ENCODE data around the gene STX19.
"Not testable (repeated sequence)": the region's sequence is repeated elsewhere in the genome, so short reads cannot be mapped to it uniquely, and the experiment has no call there.

STX19 gene, protein sequence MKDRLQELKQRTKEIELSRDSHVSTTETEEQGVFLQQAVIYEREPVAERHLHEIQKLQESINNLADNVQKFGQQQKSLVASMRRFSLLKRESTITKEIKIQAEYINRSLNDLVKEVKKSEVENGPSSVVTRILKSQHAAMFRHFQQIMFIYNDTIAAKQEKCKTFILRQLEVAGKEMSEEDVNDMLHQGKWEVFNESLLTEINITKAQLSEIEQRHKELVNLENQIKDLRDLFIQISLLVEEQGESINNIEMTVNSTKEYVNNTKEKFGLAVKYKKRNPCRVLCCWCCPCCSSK

DNA sequence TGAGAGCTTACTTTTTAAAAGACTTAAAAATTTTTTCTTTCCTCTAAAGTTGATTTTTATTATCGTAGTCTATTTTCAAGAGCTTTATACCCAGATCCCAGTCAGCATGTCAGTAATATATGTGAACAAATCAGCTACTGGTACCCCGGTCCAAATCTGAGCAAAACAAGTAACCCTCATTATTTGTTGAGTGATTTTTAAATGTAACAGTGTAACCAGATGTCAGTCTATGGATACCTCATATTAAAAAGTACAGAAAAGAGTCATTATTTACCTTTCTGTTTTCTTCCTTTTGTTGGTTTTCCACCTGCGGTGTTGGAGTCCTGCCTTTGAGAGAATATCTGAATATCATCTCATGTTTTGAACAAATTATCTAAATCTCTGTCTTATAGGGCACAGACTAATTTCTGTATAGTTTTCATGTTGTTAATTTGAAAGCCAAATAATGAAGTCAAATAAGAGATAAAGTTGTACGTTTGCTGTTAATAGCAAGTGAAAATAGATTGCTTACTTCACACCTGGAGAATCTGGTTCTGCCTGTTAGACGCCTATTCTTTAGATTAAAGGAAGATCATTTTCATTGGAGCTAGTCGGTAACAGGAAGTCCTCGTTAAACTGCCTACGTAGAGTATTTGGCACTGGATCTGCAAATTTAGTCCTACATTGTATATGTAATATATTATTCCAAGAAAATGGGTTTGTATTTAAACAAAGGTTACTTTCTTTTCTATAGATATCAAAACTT, at the start of gene STX19:
STX19 (minus strand) TSS at position 505 of the 745 bp plus-strand sequence. CDS start 13,328 bp downstream, outside the sequence.
- DNase-seq, result no peak

DNA sequence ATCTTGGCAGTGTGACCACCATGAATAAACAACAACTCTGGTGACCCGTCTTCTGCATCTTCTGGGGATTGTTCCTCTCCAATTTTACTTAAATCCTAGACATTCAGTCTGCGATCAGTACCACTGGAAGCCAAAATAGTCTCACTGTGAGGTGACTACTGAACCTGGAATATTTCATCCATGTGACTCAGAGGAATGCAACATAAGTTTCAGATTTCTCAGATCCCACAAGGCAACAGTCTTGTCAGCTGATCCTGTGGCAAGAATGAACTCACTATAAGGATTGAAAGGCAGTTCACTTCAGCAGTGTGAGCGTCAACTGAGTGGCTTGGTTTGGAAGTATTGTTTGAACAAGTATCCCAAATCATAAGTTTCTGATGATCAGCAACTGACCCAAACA, 47.7 kb upstream of the STX19 start:
- DNase-seq, result no peak

DNA sequence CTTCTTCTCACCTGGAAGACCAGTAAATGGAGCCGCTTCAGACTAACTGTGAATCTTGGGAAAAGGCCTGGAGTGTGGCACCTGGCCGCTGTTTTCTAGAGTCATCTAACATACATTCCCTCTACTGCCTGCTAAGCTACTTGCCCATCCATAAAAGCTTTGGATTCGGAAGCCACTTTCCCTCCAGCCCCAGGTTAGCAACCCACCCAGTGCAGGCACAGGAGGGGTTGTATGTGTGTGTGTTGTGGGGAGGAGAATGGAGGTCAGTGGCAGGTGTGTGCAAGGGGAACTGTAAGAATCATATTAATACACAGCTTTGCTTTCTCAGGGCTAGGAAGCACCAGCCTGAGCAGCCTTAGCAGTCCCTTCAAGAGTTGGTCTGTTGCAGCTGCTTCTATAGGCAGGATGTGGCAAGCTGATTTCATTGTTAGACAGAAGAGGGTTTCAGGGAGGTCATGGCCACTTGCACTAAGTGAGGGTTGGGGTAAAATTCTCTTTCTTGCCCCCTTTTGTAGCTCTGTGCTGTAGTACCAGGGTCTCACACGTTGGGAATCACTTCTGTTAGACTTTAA, 43.4 kb upstream of the STX19 start:
- no peak for DNase-seq

DNA sequence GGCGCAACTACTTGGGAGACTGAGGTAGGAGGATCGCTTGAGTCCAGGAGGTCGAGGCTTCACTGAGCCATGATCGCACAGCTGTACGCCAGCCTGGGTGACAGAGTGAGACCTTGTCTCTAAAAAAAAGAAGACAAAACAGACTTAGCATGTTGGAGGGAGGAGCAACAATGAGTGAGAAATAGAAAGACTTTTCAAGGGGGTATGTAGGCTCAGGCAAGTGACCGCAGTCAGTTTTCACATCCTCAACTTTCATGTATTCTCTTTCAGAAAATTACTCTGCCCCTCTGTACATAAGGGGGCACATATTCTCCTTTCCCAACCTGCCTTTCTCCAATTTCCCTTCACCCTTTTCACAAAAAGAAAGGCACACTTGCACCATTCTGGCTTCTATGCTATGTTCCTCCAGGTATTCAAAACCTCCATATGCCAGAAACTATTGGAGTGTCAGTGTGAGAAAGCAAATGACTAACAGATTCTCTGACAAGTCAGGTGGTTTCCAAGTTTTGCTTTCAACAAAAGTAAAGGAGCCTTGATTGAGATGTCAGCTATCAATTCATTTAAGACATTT, 42.0 kb upstream of the STX19 start:
- no peak for DNase-seq

DNA sequence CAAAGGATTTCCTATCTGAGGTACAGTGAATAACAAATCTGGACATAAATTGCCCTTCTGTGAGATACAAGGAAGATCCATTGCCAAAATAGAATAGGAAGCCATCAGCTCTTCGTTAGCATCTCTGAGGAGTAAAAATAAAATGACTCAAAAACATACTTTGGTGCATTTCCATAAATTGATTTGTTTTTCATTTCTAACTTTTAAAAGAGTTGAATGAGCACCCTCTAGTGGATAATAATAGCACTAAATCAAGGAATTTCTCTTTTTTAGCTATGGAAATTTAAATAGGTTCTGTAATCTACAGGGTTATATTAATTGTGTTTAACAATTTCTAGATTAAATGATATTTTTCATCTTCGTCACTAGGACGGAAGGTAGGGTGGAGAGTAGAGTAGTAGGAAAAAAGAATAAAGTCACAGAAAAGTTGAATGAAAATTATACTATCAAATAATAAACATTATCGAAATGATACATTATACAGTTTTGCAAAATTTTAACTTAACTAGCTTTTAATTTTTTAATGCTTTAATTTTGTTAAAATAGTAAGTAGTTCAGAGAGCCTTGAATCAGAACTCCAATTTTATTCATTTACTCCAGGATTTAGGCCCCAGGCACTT, 40.9 kb upstream of the STX19 start:
- no peak for DNase-seq

DNA sequence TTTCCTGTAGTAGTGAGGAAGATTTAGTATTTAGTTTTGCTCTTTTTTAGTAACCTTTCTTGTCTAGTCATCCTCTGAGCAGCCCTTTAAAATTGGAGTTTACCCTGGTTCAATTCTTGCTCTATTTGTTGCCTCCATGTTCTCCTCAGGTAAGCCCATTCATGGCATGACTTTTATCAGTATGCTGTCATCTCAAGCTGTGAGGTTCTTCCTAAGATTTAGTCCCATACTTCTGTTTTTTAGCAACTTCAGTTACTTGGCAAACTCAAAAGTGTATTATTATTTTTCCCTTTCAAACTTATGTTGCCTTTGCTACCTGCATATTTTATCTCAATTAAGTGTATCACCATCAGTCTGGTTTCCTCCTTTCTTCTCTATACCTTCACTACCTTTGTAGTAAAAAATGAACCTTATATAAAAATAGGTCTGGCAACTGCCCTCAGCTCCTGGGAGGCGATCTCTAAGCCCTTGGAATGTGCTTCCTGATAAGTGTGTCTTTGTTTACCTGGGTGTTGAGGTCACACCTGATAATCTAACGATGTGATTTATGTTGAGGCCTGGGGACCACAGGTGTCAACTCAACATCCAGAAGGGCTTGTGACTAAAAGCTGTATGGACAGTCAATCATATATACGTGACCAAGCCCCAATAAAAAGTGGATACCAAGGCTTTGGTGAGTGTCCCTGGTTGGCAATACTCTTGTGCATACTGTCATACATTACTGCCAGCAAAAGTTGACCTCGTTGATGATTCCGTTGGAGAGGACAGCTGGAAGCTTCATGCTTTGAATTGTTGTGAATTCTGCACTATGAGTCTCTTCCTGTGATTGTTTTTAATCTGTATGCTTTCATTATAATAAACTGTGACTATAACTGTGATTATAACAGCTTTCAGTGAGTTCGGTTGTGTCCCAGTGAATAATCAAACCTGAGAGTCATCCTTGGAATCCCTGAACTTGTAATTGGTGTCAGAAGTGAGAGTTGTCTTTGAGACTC, 38.4 kb upstream of the STX19 start:
- no peak for DNase-seq

DNA sequence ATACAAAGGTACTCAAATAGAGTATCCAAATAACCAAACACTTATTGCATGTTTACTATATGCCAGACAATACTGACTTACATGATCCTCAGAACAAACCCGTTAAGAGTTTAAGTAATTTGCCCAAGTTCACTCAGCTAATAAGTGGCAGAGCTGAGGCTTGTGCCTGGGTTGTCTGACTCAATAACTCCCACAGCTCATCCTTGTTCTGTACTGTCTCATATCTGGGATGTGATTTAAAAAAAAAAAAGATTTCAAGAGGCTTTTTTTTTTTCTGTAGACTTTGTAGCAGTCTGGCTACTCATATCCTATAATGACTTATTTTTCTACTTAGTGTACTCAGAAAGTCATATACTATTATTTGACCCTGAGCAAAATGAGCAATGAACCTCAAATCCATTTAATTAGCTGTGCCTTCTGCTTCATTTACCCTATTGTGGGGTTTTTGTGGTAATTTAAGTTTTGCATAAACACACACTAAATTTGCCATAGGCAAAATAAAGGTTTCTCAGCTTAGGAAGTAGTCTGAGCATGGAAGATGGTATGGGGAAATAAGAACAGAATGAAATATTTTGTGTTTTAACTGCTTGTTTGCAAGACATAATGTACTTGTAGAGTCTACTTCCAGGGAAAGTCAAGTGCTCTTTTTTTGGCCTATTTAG, 37.6 kb upstream of the STX19 start:
- DNase-seq, result no peak

DNA sequence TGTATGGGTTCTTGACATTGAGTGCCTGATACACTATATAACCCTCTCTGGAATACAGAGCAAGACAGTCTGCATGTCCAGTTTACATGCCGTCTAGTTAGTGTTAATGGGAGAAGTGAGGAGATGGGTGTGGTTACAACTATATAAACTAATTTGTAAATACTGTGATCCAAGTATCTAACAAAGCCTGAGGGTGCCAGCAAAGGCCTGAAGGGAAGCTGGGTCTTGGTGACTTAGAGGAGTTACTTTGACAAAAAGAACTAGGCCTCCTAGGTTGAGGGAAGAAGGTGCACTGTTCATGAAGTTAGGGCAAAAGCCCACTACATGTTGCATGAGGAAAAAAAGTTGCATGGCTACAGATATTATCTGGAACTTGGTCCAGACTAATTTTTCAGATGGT, 36.7 kb upstream of the STX19 start:
- no peak for DNase-seq

DNA sequence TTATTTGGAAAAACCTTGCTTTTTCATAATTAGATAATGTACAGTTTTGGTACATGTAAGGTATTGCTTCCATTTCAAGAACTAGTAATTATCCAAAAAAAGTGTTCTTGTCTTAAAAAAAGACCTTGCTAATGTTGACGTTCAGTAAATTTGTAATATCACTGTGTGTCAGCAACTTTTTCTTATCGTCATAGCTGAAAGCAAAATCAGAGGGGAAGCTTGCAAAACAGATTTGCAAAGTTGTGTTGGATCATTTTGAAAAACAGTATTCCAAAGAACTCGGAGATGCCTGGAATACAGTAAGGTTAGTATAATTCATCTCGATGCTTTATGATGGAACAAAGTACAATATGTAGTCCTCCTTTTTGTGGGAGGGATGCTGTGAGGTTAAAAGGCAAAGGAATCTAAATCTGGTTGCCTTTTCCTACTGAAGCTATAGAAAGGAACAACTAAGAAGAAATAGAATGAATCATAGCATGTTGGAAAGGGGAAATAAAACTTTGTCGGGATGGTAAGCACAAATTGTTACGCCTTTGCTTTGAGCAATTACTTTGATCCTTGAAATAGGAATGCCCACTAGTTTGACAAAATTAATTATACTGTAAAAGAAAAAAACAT, 36.0 kb upstream of the STX19 start:
- DNase-seq, result no peak

DNA sequence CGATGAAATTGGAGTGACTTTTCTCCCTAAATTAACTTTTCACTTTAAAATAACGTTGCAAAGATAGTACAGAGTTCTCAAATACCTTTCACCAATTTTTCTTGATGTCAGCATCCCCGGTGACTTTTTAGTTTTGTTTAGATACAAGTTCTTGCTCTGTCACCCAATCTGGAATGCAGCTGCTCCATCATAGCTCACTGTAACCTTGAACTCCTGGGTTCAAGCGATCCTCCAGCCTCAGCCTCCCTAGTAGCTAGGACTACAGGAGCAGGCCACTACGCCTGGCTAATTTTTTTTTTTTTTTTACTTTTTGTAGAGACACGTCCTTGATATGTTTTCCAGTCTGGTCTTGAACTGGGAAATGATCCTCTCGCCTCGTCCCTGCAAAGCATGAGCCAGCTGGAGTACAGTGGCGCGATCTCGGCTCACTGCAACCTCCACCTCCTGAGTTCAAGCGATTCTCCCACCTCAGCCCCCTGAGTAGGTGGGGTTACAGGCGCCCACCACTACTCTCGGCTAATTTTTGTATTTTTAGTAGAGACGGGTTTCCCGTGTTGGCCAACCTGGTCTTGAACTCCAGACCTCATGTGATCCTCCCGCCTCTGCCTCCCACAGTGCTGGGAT, 35.2 kb upstream of the STX19 start:
- no peak for DNase-seq

DNA sequence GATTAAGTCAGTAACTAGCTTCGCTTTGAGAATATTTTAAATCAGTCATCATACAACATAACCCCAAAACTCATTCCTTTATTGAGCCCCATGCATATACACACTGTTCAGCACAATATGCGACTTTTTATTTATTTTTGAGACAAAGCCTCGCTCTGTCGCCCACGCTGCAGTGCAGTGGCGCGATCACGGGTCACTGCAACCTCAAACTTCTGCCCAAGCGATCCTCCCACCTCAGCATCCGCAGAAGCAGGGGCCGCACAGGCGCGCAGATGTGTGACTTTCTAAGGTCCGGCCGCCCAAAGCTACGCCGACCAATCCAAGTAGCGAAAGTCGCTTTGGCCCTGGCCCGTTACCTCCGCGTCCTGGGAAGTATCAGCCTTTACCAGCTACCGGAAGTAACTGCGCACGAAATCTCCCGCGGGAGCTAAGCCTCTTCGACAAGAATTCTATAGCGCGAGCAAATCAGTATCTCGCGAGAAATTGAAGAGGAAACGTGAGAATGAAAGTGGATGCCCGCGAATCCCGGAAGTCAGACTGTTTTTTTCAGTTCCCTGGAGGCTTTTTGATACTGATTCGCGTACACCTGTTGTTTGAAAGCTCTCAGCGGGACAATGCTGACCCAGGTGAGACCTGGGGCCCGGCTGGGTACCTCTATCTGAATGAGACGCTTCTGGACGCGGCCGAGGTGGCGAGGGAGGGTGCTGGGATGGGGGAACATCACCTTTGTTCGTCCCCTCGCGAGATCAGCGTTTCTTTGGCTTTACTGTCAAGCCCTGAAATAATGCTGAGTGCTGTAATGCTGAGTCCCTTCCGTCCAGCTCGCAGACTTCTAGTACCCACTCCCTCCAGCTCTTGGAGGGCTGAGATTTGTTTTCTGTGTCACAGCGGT, 34.4 kb upstream of the STX19 start, which contains the start of the genes DHFR2 and NSUN3:
DHFR2 (minus strand) TSS at position 404 of the 892 bp plus-strand sequence. CDS start 1,405 bp downstream, outside the sequence.
NSUN3 (plus strand) TSS at position 549 of the 892 bp plus-strand sequence; CDS start at position 615, 66 bp downstream.
- DNase-seq, result peak; percentile 86

DNA sequence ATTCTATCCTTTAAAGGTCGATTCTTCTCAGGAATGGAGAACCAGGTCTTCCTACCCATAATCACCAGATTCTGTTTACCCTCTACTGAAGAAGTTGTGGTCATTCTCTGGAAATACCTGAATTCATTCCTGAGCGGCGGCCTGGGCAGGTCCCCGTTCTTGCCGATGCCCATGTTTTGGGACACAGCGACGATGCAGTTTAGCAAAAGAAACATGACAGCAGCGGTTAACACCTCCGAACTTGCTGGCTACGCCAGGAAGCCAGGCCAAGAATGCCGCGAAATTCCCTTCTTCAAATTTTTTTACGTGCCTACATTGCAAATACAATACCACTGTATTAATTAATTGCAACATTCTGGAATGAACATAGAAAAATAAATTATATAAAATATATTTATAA, 32.9 kb upstream of the STX19 start:
- no peak for DNase-seq

DNA sequence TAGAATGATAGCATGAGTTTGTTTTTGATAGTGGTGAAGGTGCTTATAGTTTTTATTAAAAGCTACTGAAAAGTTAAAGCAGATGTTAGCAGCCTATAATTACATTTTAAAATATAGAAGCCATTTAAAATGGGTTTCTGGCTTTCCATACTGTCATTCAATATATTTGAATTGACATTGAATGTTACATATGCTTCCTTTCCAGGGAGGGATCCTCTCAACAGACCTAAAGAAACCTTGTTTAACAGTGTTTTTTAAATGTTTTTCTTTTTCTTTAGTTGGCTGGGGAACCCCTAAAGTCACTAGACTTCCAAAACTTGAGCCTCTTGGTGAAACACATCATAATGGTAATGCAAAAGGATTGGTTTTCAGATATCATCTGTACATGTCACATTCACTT, 22.1 kb upstream of the STX19 start:
- DNase-seq, result no peak

DNA sequence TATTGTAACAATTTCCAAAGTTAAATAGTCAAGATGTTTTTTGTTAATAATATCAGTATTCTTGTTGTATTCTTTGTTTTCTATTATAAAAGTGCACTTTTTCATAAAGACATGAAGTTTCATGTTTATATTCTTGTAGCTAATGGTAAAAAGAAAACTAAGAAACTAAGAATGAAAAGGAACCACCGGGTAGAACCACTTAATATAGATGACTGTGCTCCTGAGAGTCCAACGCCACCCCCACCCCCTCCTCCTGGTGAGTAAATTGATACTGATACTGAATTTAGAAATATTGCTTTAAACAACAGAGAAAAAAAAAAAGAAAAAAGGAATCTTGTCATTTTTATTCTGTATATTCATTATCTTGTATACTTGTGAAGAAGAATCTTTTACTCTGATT, 20.9 kb upstream of the STX19 start:
- DNase-seq, result no peak

DNA sequence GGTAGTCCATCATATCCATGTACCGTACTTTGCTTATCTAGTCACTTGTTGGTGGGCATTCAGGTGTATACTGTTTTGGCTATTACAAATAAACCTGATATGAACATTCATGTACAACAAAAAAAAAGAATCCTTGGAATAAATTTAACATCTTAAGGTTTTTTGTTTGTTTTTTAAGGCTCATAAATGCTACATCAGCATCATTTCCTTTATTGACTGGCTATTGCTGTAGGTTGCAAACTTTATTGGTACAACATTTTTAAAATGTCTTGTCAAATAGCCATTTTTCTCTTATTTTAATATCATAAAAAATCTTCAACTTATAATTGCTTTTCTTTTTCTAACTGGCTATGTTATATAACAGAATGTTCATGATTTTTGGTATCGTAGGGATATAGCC, 18.1 kb upstream of the STX19 start:
- DNase-seq, result no peak

DNA sequence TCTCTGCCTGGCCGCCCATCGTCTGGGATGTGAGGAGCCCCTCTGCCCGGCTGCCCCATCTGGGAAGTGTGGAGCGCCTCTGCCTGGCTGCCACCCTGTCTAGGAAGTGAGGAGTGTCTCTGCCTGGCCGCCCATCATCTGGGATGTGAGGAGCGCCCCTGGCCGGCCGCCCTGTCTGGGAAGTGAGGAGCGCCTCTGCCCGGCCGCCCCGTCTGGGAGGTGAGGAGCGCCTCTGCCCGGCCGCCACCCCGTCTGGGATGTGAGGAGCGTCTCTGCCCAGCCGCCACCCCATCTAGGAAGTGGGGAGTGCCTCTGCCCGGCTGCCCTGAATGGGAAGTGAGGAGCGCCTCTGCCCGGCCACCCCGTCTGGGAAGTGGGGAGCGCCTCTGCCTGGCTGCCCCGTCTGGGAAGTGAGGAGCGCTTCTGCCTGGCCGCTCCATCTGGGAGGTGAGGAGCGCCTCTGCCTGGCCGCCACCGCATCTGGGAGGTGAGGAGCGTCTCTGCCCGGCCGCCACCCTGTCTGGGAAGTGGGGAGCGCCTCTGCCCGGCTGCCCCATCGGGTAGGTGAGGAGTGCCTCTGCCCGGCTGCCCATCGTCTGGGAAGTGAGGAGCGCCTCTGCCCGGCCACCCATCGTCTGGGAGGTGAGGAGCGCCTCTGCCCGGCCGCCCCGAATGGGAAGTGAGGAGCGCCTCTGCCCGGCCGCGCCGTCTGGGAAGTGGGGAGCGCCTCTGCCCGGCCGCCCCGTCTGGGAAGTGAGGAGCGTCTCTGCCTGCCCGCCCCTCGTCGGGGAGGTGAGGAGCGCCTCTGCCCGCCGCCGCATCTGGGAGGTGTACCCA, 15.9 kb upstream of the STX19 start:
- DNase-seq, result not testable (repeated sequence)

DNA sequence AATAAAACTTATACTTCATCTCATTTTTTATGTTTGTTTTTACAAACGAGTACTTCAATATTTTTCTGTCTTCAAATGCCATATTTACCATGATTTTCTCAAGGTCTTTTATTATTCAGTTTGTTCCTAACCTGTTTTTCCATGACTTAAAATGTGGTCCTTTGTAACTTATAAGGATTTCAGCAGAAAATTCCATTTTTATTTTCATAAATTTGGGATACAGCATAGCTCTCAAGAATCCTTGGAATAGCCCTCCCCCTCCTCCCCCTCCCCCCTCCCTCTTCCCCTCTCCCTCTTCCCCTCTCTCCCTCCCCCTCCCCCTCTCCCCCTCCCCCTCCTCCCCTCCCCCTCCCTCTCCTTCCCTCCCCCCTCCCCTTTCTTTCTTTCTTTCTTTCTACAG, 14.9 kb upstream of the STX19 start:
- no peak for DNase-seq

DNA sequence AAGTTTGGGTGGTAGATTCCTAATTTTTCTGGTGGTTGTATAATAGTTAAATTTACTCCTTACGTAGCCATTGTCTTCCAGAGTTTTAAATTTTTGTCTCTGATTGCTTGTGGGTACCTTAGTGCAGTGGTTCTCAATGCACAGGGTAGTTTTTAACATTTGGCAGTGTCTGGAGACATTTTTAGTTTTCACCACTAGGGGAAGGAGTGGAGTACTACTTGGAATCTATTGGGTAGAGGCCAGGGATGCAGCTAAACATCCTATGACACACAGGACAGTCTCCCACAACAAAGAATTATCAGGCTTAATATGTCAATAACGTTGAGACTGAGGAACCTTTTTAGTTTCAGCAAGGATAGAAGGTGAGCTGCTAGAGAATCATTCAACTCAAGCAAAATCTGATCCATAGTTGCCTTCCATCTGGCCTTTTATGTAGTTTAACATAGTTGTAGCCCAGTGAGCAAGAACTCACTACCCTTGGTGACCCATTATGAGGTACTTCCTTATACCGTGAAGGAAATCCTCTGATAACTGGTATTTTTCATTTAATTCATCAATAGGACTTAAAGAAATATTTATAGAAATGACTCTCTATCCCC, 8.6 kb upstream of the STX19 start:
- no peak for DNase-seq
